Activated T-helper 1 cell treated with anti-CD3 and anti-CD28 coated beads, Interleukin-12 subunit alpha, Interleukin-12 subunit beta, Interleukin-2, Interleukin-4 antibody, amounts not matched to agents 30 ng/mL and 10 ng/mL and 1 ng/mL, durations not matched to agents 14 hours and 24 hours and 36 hours (primary cell): ENCODE results near the gene CFAP99. TPM values are rescaled to one million over a fixed set of nuclear protein-coding genes. Genes with fewer than 3 reads are reported as not detected.

Experiments used
- DNase-seq: peaks from one replicate; pipeline ENCODE4 v3.0.0; 2021; ENCODE audit warnings: low spot score
- H3K27ac Mint-ChIP-seq: one replicate; pipeline ENCODE4 v1.8.0; 2021; ENCODE audit warnings: mild to moderate bottlenecking, mixed read lengths
- H3K27me3 Mint-ChIP-seq: one replicate; pipeline ENCODE4 v1.8.0; 2022; ENCODE audit warnings: mild to moderate bottlenecking, moderate library complexity, mixed read lengths; ENCODE audit not compliant: insufficient read depth
- H3K36me3 Mint-ChIP-seq: one replicate; pipeline ENCODE4 v1.8.0; 2021; ENCODE audit warnings: low read depth, mixed read lengths
- H3K4me1 Mint-ChIP-seq: one replicate; pipeline ENCODE4 v1.8.0; 2021; ENCODE audit warnings: low read depth, mixed read lengths
- H3K4me3 Mint-ChIP-seq: one replicate; pipeline ENCODE4 v1.8.0; 2021; ENCODE audit warnings: mild to moderate bottlenecking, moderate library complexity, mixed read lengths
- H3K9me3 Mint-ChIP-seq: one replicate; pipeline ENCODE4 v1.8.0; 2021; ENCODE audit warnings: mixed read lengths
- intact Hi-C: fragments of 100-400 bp; cut with micrococcal nuclease; formaldehyde crosslinking; loops from one replicate; pipeline ENCODE4 v1.15.1; 2024
- total RNA-seq: library from RNA; stranded (reverse); gene quantifications from 2 replicates; pipeline ENCODE4 v1.2.3, GENCODE V29; 2022

The CFAP99 gene
- total RNA-seq, 1 donor from 2014 or later: not detected

DNA sequence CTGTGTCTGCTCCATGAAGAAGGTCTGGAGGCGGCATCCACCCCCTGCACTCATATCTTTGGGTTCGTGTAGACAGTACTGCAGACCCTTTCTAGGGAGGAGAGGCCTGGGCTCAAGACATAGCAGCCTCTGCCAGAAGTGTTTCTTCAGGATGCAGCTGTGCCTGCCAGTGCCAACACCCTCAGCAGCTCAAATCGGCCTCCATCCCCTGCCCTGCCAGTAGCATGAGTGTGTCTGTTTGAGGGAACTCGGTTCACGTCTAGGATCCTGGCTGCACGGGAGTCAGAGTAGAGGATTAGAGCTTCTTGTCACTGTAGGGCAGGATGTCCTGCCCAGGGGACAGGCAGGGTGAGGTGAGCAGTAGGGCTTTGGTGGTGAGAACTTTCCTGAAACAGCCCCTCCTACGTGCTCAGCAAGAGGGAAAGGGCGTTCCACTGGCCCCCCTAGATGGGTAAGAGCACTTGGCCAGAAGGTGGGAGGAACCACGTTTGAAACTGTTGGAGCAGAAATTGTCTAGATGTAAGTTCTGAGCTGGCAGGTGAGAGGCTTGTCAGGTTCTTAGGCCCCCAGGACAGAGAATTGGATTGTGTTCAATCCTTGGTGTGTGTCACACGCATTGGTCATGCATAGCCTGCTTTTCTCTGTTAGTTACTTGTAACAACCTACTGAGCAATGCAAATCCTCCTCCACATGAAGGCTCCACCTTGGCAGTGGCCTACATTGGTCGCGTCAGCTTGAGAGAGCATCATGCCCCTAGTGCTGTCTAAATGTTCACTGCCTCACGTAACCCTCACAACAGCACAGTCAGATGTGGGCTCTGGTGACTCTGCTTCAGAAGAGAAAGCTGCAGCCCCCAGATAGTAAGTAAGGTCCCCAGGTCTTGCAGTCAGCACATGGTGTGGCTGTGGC is 91.8 kb downstream of the CFAP99 start:
- intact Hi-C loops: no loop called here
- H3K27ac Mint-ChIP-seq: peak overlapping the region; percentile 61
- no peak overlapping the region for H3K4me3 Mint-ChIP-seq
- H3K36me3 Mint-ChIP-seq: peaks cover 53% of the 10 kb centered on the region
- DNase-seq: no peak
- no peaks in the 10 kb centered on the region for H3K9me3 Mint-ChIP-seq
- no peaks in the 10 kb centered on the region for H3K27me3 Mint-ChIP-seq
- H3K4me1 Mint-ChIP-seq: peaks cover 19% of the 10 kb centered on the region

GRCh38 chr4:2511645-2512131 is 92.9 kb downstream of the CFAP99 start:
- no peak for DNase-seq
- H3K27ac Mint-ChIP-seq: peak overlapping the region; percentile 10
- H3K9me3 Mint-ChIP-seq: no peaks in the 10 kb centered on the region
- peaks cover 19% of the 10 kb centered on the region for H3K4me1 Mint-ChIP-seq
- intact Hi-C loops: no loop called here
- peaks cover 61% of the 10 kb centered on the region for H3K36me3 Mint-ChIP-seq
- no peaks in the 10 kb centered on the region for H3K27me3 Mint-ChIP-seq
- no peak overlapping the region for H3K4me3 Mint-ChIP-seq

Other genes starting within 250 kb of the CFAP99 start
- gene HAUS3, start 176.8 kb upstream of the CFAP99 start, total RNA-seq: 19.2 and 19.9 TPM in 2 replicates
- 2.1 and 3.5 TPM in 2 replicates for gene POLN, start 176.8 kb upstream of the CFAP99 start, total RNA-seq
- 7.9 and 10.1 TPM in 2 replicates for gene MXD4, start 156.8 kb upstream of the CFAP99 start, total RNA-seq
- gene ZFYVE28, start 310 bp upstream of the CFAP99 start, total RNA-seq: 4.6 and 5.1 TPM in 2 replicates
- gene RNF4, start 50.2 kb downstream of the CFAP99 start, total RNA-seq: 93.7 and 112 TPM in 2 replicates
- gene FAM193A, start 117.7 kb downstream of the CFAP99 start, total RNA-seq: 30.4 and 32.2 TPM in 2 replicates